Fibroblast of skin of right quadriceps (primary cell): ENCODE measurements around the gene ELOVL7.
"Not testable (repeated sequence)": the region's sequence is repeated elsewhere in the genome, so short reads cannot be mapped to it uniquely, and the experiment has no call there.

Experiments
- DNase-seq: peaks from one replicate; pipeline ENCODE4 v3.0.0-alpha.2; 2013

Gene ELOVL7

GRCh38 chr5:60792438-60792837 lies 51.6 kb downstream of the ELOVL7 start:
- DNase-seq = no peak

- DNase-seq = no peak
These were observed 54.5 kb downstream of the ELOVL7 start for GRCh38 chr5:60789551-60789950.

- no peak for DNase-seq
These were observed 55.1 kb downstream of the ELOVL7 start for GRCh38 chr5:60788863-60789513.

GRCh38 chr5:60779466-60779865 lies 64.6 kb downstream of the ELOVL7 start:
- DNase-seq = no peak

- DNase-seq = no peak
These were observed 67.7 kb downstream of the ELOVL7 start for GRCh38 chr5:60776343-60776742.

- DNase-seq = no peak
These were observed 78.9 kb downstream of the ELOVL7 start for GRCh38 chr5:60765019-60765709.

GRCh38 chr5:60763061-60763460 lies 81.0 kb downstream of the ELOVL7 start:
- no peak for DNase-seq

GRCh38 chr5:60754495-60754894 lies 89.6 kb downstream of the ELOVL7 start:
- DNase-seq = no peak

- DNase-seq = no peak
These were observed 99.4 kb downstream of the ELOVL7 start for GRCh38 chr5:60744682-60745081.

GRCh38 chr5:60743511-60744314 lies 100.4 kb downstream of the ELOVL7 start:
- DNase-seq = no peak

GRCh38 chr5:60740322-60740721 lies 103.7 kb downstream of the ELOVL7 start:
- DNase-seq = no peak

- DNase-seq = no peak
These were observed 105.1 kb downstream of the ELOVL7 start for GRCh38 chr5:60738933-60739332.

GRCh38 chr5:60738461-60738860 lies 105.6 kb downstream of the ELOVL7 start:
- no peak for DNase-seq

- DNase-seq = not testable (repeated sequence)
These were observed 113.2 kb downstream of the ELOVL7 start for GRCh38 chr5:60730858-60731257.

GRCh38 chr5:60727033-60727679 lies 116.9 kb downstream of the ELOVL7 start:
- no peak for DNase-seq

GRCh38 chr5:60724126-60724525 lies 119.9 kb downstream of the ELOVL7 start:
- DNase-seq = no peak

- DNase-seq = no peak
These were observed 121.7 kb downstream of the ELOVL7 start for GRCh38 chr5:60722416-60722815.

- no peak for DNase-seq
These were observed 124.7 kb downstream of the ELOVL7 start for GRCh38 chr5:60719329-60719728.

- DNase-seq = no peak
These were observed 125.7 kb downstream of the ELOVL7 start for GRCh38 chr5:60718166-60718892.

- not testable (repeated sequence) for DNase-seq
These were observed 128.7 kb downstream of the ELOVL7 start for GRCh38 chr5:60715201-60715928.

GRCh38 chr5:60712950-60713349 lies 131.1 kb downstream of the ELOVL7 start:
- no peak for DNase-seq

GRCh38 chr5:60711892-60712291 lies 132.2 kb downstream of the ELOVL7 start:
- not testable (repeated sequence) for DNase-seq
